Measurements from ENCODE around the gene CAMK1D.

CAMK1D gene

GRCh38 chr10:12561307-12561706 lies 212.0 kb downstream of the CAMK1D start:
- DNase-seq (ENCODE audit: low read depth in 3 of 3): no peak

- DNase-seq (ENCODE audit: low read depth in 3 of 3): no peak
These were observed 212.4 kb downstream of the CAMK1D start for GRCh38 chr10:12561720-12562119.

GRCh38 chr10:12563489-12563888 lies 214.1 kb downstream of the CAMK1D start:
- no peak for DNase-seq (ENCODE audit: low read depth in 3 of 3)

- no peak for DNase-seq (ENCODE audit: low read depth in 3 of 3)
These were observed 214.8 kb downstream of the CAMK1D start for GRCh38 chr10:12564173-12564572.

DNA sequence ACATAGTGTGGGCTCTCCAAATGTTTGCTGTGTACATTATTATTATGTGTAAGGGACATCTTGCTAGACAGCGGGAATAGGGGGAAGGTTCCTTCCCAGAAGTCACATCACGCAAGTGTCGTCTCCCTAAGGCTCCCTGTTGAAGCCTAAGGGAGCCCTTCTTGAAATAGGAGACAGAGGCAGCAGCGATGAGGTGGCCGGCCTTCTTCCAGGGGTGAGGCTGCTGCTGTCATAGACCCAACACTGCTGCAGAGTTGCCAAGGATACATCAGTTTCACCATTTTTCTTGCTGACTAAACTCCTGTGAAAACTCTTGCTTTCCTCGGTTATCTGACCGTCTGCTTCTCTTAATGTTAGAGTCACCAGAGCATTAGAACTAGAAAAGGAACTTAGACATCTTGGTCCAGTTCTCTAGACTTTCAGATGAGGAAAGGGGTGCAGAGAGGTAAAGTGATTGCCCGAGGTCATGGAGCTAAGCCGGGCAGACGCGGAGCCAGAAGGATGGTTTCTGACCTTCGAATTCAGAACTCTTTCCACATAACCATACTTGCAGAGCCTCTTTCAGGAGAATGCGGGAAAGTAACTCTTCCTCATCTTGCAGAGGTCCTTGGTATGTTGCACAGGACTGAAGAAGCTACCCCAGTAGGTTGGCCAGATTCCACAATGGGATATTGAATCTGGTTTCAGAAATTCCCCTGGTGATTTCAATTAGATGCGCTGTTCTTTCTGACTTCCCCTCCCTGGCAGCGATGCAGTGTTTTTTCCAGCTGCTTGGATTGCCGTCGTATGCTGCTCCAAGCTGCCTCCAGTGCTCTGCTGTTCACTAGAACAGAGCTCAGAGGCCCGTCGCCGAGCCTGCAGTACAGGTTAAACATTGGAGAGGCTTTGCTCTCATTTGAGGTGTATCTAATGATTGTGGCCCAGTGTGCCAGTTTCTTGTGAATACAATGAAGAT lies 217.1 kb downstream of the CAMK1D start:
- DNase-seq (ENCODE audit: low read depth in 3 of 3): no peak

DNA sequence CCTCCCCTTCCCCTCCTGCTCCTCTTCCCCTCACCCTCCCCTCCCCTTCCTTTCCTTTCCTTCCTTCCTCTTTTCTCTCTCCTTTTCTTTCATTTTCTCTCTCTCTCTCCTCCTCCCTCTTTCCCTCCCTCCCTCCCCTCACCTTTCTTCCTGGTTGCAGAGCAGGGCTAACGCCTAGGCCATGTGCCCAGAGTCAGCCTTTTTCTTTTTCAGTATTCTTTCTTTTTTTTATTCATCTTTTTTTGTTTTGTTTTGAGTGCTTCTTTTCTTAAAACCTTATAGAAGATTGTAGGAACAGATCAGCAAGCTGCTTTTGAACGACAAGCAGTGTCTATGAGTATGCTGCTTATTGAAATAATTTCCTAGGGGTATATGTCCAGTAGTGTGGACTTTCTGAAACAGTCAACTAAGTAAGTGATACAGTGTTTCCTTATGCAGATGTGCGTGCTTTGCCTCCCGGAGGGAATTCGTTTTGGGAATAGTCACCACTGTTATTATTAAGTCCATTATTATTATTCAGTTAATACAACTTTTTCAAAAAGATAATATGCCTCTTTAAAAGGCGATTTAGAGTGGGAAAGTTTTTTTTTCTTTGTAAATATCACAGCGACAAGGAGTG lies 219.2 kb downstream of the CAMK1D start:
- DNase-seq (ENCODE audit: low read depth in 3 of 3): no peak

DNA sequence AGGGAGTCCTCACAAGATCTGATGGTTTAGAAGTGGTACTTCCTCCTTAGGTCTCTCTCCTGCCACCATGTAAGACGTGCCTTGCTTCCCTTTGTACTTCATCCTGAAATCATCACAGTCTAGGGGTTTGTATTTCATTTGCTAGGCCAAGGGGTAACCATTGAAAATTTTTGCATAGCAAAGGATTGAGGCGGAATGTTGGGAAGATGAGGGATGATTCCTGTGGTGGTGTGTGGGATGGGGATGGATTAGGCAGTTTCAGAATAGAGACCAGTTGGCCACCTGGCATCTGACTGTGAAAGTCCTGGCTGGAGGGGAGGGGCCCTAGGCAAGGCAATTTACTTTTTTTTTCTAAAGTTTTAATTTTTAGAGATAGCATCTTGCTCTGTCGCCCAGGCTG lies 222.9 kb downstream of the CAMK1D start:
- no peak for DNase-seq (ENCODE audit: low read depth in 3 of 3)

GRCh38 chr10:12577610-12578009 lies 228.3 kb downstream of the CAMK1D start:
- DNase-seq (ENCODE audit: low read depth in 3 of 3): no peak

DNA sequence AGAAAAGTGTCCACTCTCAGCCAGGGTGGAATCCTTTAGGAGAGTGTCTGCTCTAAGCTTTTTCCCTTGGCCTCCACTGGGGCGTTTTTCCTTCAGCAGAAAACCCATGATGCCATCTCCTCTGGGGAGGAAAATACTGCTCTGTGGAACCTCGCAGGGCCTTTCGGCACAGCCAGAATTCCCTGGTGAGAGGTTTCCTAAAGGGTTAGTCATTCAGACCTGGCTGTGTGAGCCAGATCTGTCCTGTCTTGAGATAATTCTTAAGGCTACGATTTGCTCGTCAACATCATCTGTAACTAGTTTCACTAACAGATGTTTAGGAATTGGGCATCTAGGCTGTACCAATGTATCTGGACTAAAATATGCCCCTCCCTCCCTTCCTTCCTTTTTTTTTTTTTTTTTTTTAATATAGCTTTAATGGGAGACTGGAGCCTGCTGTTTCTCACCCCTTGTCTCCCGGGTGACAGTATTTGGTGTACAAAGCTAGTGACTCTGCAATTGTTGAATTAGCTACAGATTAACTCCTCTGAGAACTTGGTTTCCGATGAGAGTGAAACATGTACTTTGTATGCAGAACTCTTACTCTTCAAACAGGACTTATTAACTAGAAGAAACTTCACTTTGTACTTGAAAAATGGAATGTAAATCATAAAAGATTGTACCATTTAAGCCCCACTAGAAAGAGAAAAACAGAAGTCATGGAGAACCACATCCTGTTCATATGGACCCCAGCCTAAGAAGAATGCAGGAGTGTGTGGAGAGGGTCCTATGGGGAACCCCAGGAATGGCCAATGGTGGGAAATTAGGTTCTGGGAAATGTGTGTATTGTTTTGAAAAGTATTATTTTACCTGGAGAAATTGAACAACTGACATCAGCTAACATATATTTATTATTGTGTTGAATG lies 230.9 kb downstream of the CAMK1D start:
- DNase-seq (ENCODE audit: low read depth in 3 of 3): no peak

GRCh38 chr10:12583891-12584595 lies 234.7 kb downstream of the CAMK1D start:
- no peak for DNase-seq (ENCODE audit: low read depth in 3 of 3)

DNA sequence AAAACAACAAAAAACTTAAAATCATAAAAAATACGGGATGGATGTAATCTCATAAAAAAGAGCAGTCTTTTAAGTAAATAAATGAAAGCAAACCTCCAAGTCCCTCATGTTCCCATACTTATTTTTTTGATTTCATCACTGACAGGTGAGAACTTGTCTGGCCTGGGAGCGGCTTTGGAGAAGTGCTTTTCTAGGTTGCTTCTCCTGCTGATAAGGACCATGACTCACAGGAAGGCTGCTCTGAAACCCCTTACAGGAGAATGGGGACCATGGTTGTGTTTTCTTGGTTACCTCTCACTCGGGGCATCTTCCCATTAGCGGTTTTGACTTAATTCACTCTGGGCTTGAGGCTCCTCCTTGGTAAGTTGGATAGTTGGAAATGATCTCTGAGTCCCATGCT lies 237.4 kb downstream of the CAMK1D start:
- no peak for DNase-seq (ENCODE audit: low read depth in 3 of 3)

DNA sequence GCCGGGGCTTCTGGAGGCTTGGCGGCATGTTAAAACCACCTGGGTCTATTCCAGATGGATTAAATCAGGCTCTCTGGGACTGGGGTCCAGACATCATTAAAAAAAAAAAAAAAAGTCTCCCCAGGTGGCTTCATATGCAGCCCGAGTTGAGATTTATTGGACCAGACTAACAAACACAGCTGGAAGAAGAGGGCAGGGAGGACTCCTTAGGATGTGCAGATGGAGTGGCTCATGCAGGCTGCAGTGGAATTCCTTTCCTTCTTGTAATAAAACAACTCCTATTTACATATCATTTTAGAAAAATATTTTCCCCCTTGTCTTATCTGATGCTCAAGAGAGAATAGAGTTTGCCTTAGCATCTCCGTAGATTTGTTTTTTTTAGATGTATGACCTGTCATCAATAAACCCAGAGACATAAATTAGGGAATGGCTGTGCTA lies 238.1 kb downstream of the CAMK1D start:
- DNase-seq (ENCODE audit: low read depth in 3 of 3): no peak

- no peak for DNase-seq (ENCODE audit: low read depth in 3 of 3)
These were observed 238.9 kb downstream of the CAMK1D start for GRCh38 chr10:12588091-12588860.

- no peak for DNase-seq (ENCODE audit: low read depth in 3 of 3)
These were observed 239.9 kb downstream of the CAMK1D start for GRCh38 chr10:12589291-12589690.

- no peak for DNase-seq (ENCODE audit: low read depth in 3 of 3)
These were observed 240.4 kb downstream of the CAMK1D start for GRCh38 chr10:12589791-12590190.

- DNase-seq (ENCODE audit: low read depth in 3 of 3): no peak
These were observed 241.6 kb downstream of the CAMK1D start for GRCh38 chr10:12590675-12591659.

- no peak for DNase-seq (ENCODE audit: low read depth in 3 of 3)
These were observed 243.6 kb downstream of the CAMK1D start for GRCh38 chr10:12592967-12593366.

DNA sequence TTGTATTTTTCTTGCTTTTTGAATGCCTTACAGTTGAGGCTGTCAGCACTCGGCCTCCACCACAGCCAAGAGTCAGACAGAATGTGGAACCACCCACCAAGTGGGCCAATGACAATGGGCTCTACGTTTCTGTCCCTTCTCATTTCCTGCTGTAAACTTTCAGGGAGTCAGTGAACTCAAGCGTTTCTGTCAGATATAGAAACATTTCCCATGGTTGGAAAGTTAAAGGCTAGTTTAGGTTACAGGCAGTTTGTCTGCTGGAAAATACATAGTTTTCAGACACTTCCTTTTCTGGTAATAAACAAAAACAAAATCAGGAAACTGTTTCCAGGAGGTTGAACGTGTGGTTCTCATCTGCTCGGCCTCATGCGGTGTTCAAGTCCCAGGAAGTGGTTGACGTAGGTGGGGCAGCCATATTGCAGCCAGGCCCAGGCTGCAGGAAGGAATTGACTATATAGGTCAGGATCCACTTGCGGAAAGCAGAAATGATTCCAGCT lies 245.1 kb downstream of the CAMK1D start:
- DNase-seq (ENCODE audit: low read depth in 3 of 3): peak in 1 of 3 experiments; percentile 9

- DNase-seq (ENCODE audit: low read depth in 3 of 3): no peak
These were observed 246.7 kb downstream of the CAMK1D start for GRCh38 chr10:12595936-12596576.

All from stimulated activated CD4-positive, alpha-beta T cell treated with anti-CD3 and anti-CD28 coated beads, TNF-alpha, amount 100 ng/mL, for 4 hours (primary cell).